PC-3 (cell line): ENCODE measurements around the gene RERG. TPM values are rescaled to one million over a fixed set of nuclear protein-coding genes. Genes with fewer than 3 reads are reported as not detected.

ENCODE experiments used
- ATAC-seq: fragments of 200-7000 bp; cut with Tn5 transposase; 2 replicates; pipeline ENCODE4 v1.9.1; 2020; ENCODE audit warnings: mild to moderate bottlenecking, moderate library complexity
- BruUV-seq: library from RNA; stranded (reverse); fragments of 400-500 nt; replicated peaks from 2 replicates; lab custom pipeline; 2021; lab: Mats Ljungman, UMichigan
- CTCF ChIA-PET: fragments of 300-600 bp; sonication (Branson Sonifier 250); formaldehyde crosslinking; loops from one replicate; lab custom pipeline; 2022; ENCODE audit warnings: antibody characterized with exemption; lab: Charles Lee
- POLR2A ChIA-PET: fragments of 300-600 bp; sonication (Branson Sonifier 250); formaldehyde crosslinking; loops from one replicate; lab custom pipeline; 2022; ENCODE audit warnings: antibody characterized with exemption; ENCODE audit not compliant: unreplicated experiment; lab: Charles Lee
- DNase-seq: peaks from one replicate; pipeline ENCODE4 v3.0.0-alpha.2; 2015
- H2AFZ ChIP-seq: fragments of 300-600 bp; sonication (generic); 2 replicates; pipeline ENCODE4 v1.6.0; 2016; ENCODE audit warnings: antibody characterized with exemption, low read length
- H3F3A ChIP-seq: fragments of 300-600 bp; sonication (generic); one replicate; pipeline ENCODE4 v1.6.0; 2017; ENCODE audit warnings: antibody characterized with exemption, low read length, control low read depth, mild to moderate bottlenecking; ENCODE audit not compliant: unreplicated experiment
- H3K27ac ChIP-seq: fragments of 300-600 bp; sonication (generic); 2 replicates; pipeline ENCODE4 v1.5.1; 2016; ENCODE audit warnings: mild to moderate bottlenecking, low read length
- H3K27me3 ChIP-seq: fragments of 300-600 bp; sonication (generic); 2 replicates; pipeline ENCODE4 v1.6.1; 2016; ENCODE audit warnings: low read length, mixed read lengths
- H3K36me3 ChIP-seq: fragments of 300-600 bp; sonication (generic); 2 replicates; pipeline ENCODE4 v1.6.1; 2016; ENCODE audit warnings: low read depth, mixed run types, low read length, mixed read lengths
- H3K4me1 ChIP-seq: fragments of 300-600 bp; sonication (generic); 2 replicates; pipeline ENCODE4 v1.5.1; 2016; ENCODE audit warnings: low read length; ENCODE audit not compliant: insufficient read depth
- H3K4me2 ChIP-seq: fragments of 300-600 bp; sonication (generic); 2 replicates; pipeline ENCODE4 v1.6.0; 2016; ENCODE audit warnings: low read length
- H3K4me3 ChIP-seq: fragments of 300-600 bp; sonication (generic); 2 replicates; pipeline ENCODE4 v1.5.1; 2016; ENCODE audit warnings: mild to moderate bottlenecking, low read length, mixed read lengths
- H3K79me2 ChIP-seq: fragments of 300-600 bp; sonication (generic); 2 replicates; pipeline ENCODE4 v1.6.1; 2017; ENCODE audit warnings: low read length, mixed read lengths
- H3K9ac ChIP-seq: fragments of 300-600 bp; sonication (generic); 2 replicates; pipeline ENCODE4 v1.6.0; 2016; ENCODE audit warnings: mild to moderate bottlenecking, low read length
- H3K9me2 ChIP-seq: fragments of 300-600 bp; sonication (generic); replicated peaks from 2 replicates; pipeline ENCODE4 v1.6.1; 2016; ENCODE audit warnings: mixed run types, low read length, mixed read lengths
- H3K9me3 ChIP-seq: fragments of 300-600 bp; sonication (generic); 2 replicates; pipeline ENCODE4 v1.6.1; 2016; ENCODE audit warnings: low read length, mixed read lengths
- H4K20me1 ChIP-seq: fragments of 300-600 bp; sonication (generic); 2 replicates; pipeline ENCODE4 v1.6.1; 2016; ENCODE audit warnings: low read length, mixed read lengths
- CTCF ChIP-seq: fragments of 300-600 bp; sonication (generic); conservative IDR thresholded peaks from 2 replicates; pipeline ENCODE4 v1.5.1; 2017; ENCODE audit warnings: antibody characterized with exemption, low read depth, mild to moderate bottlenecking, low read length
- EZH2 ChIP-seq: fragments of 300-600 bp; sonication (generic); IDR thresholded peaks from one replicate; pipeline ENCODE4 v1.6.1; 2017; ENCODE audit warnings: antibody characterized with exemption, mild to moderate bottlenecking, low read length; ENCODE audit not compliant: unreplicated experiment
- EZH2phosphoT487 ChIP-seq: fragments of 300-600 bp; sonication (generic); IDR thresholded peaks from 2 replicates; pipeline ENCODE4 v1.6.1; 2018; ENCODE audit warnings: mild to moderate bottlenecking, antibody characterized with exemption, low read length, borderline replicate concordance
- intact Hi-C: fragments of 100-400 bp; cut with micrococcal nuclease; formaldehyde crosslinking; loops from 2 replicates; pipeline ENCODE4 v1.9.0; 2023
- total RNA-seq: library from RNA; depleted of rRNA; stranded (reverse); fragments of >200 nt; gene quantifications from 2 replicates; pipeline ENCODE4 v1.2.3, GENCODE V29; 2014

RERG gene
- total RNA-seq, 1 experiment from 2014 or later, result not detected

- intact Hi-C loops, result no loop called here
- BruUV-seq, result no TSS peak
- H3K9me2 ChIP-seq, result no peaks in the 10 kb centered on the region
- ChIA-PET POLR2A (no interaction called here), CTCF (no interaction called here)
- H3K4me3 ChIP-seq, result no peak overlapping the region
- no peak overlapping the region for H3K9ac ChIP-seq
- no peaks in the 10 kb centered on the region for H3K36me3 ChIP-seq
- H3F3A ChIP-seq, result no peaks in the 10 kb centered on the region
- peaks cover 7% of the 10 kb centered on the region for H3K27me3 ChIP-seq
- no peaks in the 10 kb centered on the region for H3K79me2 ChIP-seq
- no peak overlapping the region for H3K27ac ChIP-seq
- H2AFZ ChIP-seq, result no peak overlapping the region
- no peaks in the 10 kb centered on the region for H4K20me1 ChIP-seq
- no peaks in the 10 kb centered on the region for H3K9me3 ChIP-seq
- no peaks in the 10 kb centered on the region for H3K4me1 ChIP-seq
- ATAC-seq (no peak), DNase-seq (no peak)
- TF ChIP-seq CTCF (no peak), EZH2phosphoT487 (no peak), EZH2 (no peak)
- H3K4me2 ChIP-seq, result no peak overlapping the region
Observed at GRCh38 chr12:15184484-15184883, 36.7 kb downstream of the RERG start.

GRCh38 chr12:15183821-15184220 lies 37.4 kb downstream of the RERG start:
- H4K20me1 ChIP-seq, result no peaks in the 10 kb centered on the region
- ChIA-PET POLR2A (no interaction called here), CTCF (interaction anchor here (0.6 kb wide), 1 partner anchor 33 kb away, joined by 3 read pairs; no protein-coding TSS in a partner anchor)
- H3K9me2 ChIP-seq, result no peaks in the 10 kb centered on the region
- H3K36me3 ChIP-seq, result no peaks in the 10 kb centered on the region
- no peaks in the 10 kb centered on the region for H3K9me3 ChIP-seq
- H2AFZ ChIP-seq, result no peak overlapping the region
- BruUV-seq, result no TSS peak
- TF ChIP-seq EZH2phosphoT487, result no peak
- TF ChIP-seq EZH2, result no peak
- TF ChIP-seq CTCF, result no peak
- H3K27ac ChIP-seq, result no peak overlapping the region
- peaks cover 13% of the 10 kb centered on the region for H3K27me3 ChIP-seq
- H3K4me2 ChIP-seq, result no peak overlapping the region
- ATAC-seq (no peak), DNase-seq (no peak)
- no peaks in the 10 kb centered on the region for H3K79me2 ChIP-seq
- intact Hi-C loops, result no loop called here
- H3F3A ChIP-seq, result no peaks in the 10 kb centered on the region
- H3K4me3 ChIP-seq, result no peak overlapping the region
- no peak overlapping the region for H3K9ac ChIP-seq
- H3K4me1 ChIP-seq, result no peaks in the 10 kb centered on the region

- Histone ChIP-seq H3K36me3 (no peaks in the 10 kb centered on the region), H3F3A (no peaks in the 10 kb centered on the region), H3K9ac (no peak overlapping the region), H3K9me3 (no peaks in the 10 kb centered on the region), H3K4me3 (no peak overlapping the region), H3K4me1 (no peaks in the 10 kb centered on the region), H3K4me2 (no peak overlapping the region), H3K27ac (no peak overlapping the region), H3K27me3 (peaks cover 29% of the 10 kb centered on the region), H3K9me2 (no peaks in the 10 kb centered on the region), H3K79me2 (no peaks in the 10 kb centered on the region), H4K20me1 (no peaks in the 10 kb centered on the region), H2AFZ (no peak overlapping the region)
- ChIA-PET CTCF (no interaction called here), POLR2A (no interaction called here)
- no peak for ATAC-seq
- intact Hi-C loops, result no loop called here
- BruUV-seq, result no TSS peak
- no peak for DNase-seq
- TF ChIP-seq EZH2 (no peak), CTCF (no peak), EZH2phosphoT487 (no peak)
Observed at GRCh38 chr12:15181017-15181683, 40.1 kb downstream of the RERG start.
